ENCODE measurements around the gene PLPP7.

- TF ChIP-seq CTCF (IDR thresholded peaks at IDR 0.05) (no peak), POLR2A (IDR thresholded peaks at IDR 0.05) (no peak)
Observed at GRCh38 chr9:131264231-131264630, 25.3 kb upstream of the PLPP7 start.
